Right ventricle myocardium inferior (tissue), 1 donor: ENCODE data around the gene ACTR3C. TPM values are rescaled to one million over a fixed set of nuclear protein-coding genes. Genes with fewer than 3 reads are reported as not detected.
"Not testable (repeated sequence)": the region's sequence is repeated elsewhere in the genome, so short reads cannot be mapped to it uniquely, and the experiment has no call there.

ENCODE experiments used
- ATAC-seq: fragments of 200-7000 bp; cut with Tn5 transposase; one replicate; pipeline ENCODE4 v1.9.1; 2020; ENCODE audit warnings: mild to moderate bottlenecking, moderate library complexity
- DNase-seq: peaks from one replicate; pipeline ENCODE4 v3.0.0; 2021; ENCODE audit errors: missing footprints
- intact Hi-C: fragments of 100-400 bp; cut with DNase I; formaldehyde crosslinking; loops from one replicate; pipeline ENCODE4 v1.11.0; 2022
- total RNA-seq: library from RNA; stranded (reverse); fragmentation: NEBNext Ultra II Directional; extraction: Animal tissue kit (Norgen Biotek cat#: 25700); gene quantifications from one replicate; pipeline ENCODE4 v1.2.1, GENCODE V29; 2021
- donor health status: DM: no; HTN: yes; CAD: no; lungs with severe emphysema.

ACTR3C gene
- total RNA-seq, 1 donor from 2014 or later = 5.7 TPM

DNA sequence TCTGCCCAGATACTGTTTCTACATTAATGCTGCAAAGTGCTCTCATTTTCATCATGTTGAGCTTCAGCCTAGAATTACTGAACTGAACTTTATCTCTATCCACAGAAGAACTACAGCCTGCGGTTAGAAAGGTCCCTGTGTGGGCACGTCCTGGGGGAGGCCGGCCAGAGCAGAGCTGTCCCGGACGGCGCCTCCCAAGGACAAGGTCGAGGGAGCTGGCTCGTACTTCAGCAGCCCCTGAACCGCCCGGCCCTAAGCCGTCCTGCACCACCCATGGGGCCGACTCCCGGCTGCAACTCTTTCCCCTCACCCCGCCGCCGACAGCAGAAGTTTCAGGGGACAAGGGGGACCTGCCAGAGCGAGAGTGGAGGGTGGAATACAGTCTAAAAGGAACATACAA lies 54.5 kb downstream of the ACTR3C start:
- intact Hi-C loops, DNase-seq, ATAC-seq: not testable (repeated sequence)

DNA sequence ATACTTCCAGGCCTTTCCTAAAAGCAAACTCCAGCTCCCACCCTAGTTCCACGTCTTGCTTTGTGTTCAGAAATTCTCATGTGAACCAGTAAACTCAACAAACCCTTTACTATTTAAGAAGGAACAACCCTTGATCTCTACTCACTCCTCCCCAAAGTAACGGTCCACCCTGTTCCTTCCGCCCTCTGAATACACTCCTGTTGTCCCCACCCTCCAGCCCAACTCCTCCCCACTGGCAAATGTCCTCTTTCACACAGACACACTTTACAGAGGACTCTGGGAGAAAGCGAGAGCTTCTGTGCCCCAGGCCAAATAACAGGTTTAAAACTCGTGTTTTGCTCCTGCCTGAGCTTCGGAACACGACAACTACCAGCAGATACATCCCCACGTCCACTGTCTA lies 55.1 kb downstream of the ACTR3C start:
- intact Hi-C loops, ATAC-seq, DNase-seq: not testable (repeated sequence)

DNA sequence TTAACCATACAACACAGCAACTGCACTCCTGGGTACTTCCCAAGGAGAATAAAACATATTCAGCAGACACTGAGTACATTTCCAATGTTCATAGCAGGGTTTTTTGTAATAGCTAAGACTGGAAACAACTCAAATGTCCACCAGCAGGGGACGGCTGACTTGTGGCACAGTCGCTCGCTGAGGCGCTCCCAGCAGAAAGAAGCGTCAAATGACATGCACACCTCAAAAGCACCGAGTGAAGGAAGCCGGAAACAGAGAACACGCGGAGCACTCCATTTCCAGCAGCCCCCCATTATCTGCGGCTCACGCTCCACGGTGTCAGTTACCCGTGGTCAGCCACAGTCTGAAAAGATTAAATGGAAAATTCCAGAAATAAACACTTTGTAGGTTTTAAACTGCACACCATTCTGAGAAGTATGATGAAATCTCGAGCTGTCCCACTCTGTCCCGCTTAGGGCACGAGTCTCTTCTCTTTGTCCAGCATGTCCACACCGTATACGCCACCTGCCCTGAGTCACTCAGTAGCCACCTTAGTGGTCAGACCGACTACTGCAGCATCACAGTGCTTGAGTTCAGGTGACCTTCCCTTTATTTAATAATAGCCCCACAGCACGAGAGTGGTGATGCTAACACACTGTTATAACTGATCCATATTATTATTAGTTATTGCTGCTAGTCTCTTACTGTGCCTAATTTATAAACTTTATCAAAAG lies 56.2 kb downstream of the ACTR3C start:
- DNase-seq, intact Hi-C loops, ATAC-seq: not testable (repeated sequence)

GRCh38 chr7:150262656-150263055 lies 60.7 kb downstream of the ACTR3C start:
- DNase-seq = not testable (repeated sequence)

GRCh38 chr7:150247745-150248144 lies 75.6 kb downstream of the ACTR3C start:
- DNase-seq, intact Hi-C loops, ATAC-seq: not testable (repeated sequence)

More at GRCh38 chr7:150262656-150263055, 60.7 kb downstream of the ACTR3C start:
- intact Hi-C loops, ATAC-seq: not testable (repeated sequence)

- ATAC-seq, intact Hi-C loops: not testable (repeated sequence)
Observed at GRCh38 chr7:150245208-150245607, 78.1 kb downstream of the ACTR3C start.

DNA sequence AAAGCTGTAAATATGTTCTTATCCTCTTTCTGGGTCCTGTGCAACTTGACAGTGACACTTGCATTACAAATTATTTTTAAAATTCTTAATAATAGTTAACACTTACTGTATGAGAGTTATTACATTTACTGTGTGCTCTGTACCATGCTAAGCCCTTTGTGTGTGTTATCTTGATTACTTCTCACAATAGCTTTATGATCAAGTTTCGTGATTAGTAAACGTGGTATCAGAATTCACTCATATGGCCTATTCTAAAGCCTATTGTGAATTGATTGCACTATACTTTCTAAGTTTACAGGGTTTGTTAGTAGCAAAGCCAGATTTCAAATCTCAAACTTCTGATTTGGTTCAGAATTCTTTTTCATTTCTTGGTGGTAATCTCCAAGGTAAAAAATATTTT lies 80.4 kb downstream of the ACTR3C start:
- ATAC-seq, DNase-seq, intact Hi-C loops: not testable (repeated sequence)

More at GRCh38 chr7:150245208-150245607, 78.1 kb downstream of the ACTR3C start:
- DNase-seq = not testable (repeated sequence)

- DNase-seq, intact Hi-C loops, ATAC-seq: not testable (repeated sequence)
Observed at GRCh38 chr7:150225444-150225843, 97.9 kb downstream of the ACTR3C start.

DNA sequence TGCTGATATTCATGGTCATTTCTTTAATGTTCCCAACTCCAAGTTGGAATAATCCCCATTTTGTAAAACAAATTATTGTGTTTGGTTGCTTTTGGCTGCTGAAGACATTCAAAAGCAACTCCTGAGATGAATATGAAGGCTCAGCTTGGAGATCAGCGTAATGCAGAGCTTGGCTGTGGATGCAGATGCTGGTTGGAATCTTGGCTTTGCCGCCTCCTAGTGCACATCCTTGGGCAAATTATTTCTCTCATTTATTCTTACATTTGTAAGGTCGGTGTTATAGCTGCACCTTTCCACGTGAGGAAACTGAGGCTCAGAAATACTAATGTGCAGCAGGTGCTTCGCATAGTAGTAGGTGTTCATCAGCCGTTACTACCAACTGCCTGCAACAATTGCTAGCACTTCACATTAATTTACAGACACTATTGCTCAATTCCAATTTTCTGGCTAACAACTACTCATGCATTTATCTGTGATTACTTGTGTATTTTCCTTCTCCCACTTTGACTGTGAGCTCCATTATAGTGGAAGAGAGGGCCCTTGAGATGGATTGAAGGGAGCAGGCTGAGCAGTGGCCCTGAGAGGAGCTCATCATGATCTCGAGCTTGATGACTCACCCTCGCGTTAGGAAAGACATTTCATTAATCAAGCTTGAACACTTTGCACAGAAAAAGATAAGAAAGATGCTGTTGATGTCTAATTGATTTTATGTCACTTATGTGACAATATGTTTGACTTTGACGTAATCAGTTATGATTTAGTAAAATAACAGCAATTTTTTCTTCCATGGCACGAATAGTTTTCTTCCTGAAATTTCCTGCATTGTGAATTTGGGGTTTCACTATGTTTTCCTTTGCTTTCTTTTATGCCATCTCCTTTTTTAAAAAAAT lies 101.0 kb downstream of the ACTR3C start:
- DNase-seq, ATAC-seq, intact Hi-C loops: not testable (repeated sequence)

- intact Hi-C loops, DNase-seq: not testable (repeated sequence)
- peak; percentile 57 for ATAC-seq
Observed at GRCh38 chr7:150220673-150221181, 102.6 kb downstream of the ACTR3C start.

DNA sequence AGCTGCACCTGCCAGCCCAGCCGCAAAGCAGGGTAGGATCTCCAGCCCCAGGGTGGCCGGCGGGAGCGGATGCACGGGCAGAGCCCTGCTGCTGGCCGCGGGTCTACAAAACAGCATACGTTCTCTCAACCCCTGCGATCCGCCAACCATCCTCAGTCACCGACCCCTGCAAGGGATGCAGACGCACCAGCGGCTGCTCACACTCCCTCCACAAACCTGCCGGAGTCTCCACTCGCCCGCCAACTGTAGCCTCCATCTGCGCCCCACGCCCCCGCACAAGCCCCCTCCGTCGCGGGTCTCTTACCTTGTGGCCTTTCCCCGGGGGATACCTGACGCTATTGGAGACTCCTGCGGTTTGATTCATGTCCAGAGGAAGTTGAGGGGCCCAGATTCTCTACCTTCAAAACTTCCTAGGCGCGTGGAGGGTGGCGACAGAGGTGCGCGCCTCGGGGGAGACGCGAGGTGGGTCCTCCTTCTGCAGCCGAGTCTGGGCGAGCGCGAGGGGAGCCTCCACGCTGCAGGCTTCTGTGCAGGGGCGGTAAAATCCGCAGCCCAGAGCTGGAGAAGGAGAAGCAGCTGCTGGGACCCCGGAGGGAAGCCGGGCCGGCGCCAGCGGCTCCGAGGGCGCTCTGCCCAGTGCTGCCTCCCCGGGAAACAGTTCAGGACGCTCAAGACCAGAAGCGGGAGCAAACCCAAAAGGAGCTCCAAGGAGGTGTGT lies 103.2 kb downstream of the ACTR3C start:
- ATAC-seq = peak; percentile 16
- intact Hi-C loops, DNase-seq: not testable (repeated sequence)

- not testable (repeated sequence) for ATAC-seq
Observed at GRCh38 chr7:150206848-150207247, 116.5 kb downstream of the ACTR3C start.

GRCh38 chr7:150205866-150206265 lies 117.5 kb downstream of the ACTR3C start:
- intact Hi-C loops, DNase-seq, ATAC-seq: not testable (repeated sequence)

More at GRCh38 chr7:150206848-150207247, 116.5 kb downstream of the ACTR3C start:
- intact Hi-C loops, DNase-seq: not testable (repeated sequence)

DNA sequence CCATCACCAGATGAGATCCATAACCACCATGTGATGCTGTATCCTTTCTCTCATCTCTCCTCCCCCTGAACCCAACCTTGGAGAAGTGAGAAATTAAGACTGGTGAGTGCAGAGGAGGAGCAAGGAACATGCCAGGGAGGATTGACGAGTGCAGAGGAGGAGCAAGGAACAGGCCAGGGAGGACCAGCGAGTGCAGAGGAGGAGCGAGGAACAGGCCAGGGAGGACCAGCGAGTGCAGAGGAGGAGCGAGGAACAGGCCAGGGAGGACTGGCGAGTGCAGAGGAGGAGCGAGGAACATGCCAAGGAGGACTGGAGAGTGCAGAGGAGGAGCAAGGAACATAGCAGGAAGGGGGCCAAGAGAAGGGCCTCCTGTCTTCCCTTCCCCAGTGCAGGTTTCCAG lies 118.8 kb downstream of the ACTR3C start:
- intact Hi-C loops, ATAC-seq, DNase-seq: not testable (repeated sequence)

DNA sequence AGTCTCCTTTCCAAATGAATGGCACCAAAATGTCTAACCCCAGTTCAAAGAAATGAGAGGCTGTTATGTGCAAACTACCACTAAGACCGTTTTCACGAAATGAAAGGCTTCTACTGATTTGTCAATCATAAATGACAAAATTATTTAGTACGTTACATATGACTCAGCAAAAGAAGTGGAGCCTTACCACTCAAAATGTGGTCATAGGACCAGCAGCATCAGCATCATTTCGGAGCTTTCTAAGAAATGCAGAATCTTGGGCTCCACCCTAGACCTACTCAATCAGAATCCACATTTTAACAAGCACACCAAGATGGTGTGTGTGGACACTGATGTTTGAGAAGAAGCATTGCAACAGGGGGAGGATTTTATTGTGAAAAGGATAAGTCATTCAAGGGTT lies 120.5 kb downstream of the ACTR3C start:
- ATAC-seq, intact Hi-C loops, DNase-seq: not testable (repeated sequence)
